ENCODE results near the gene GNB2.
A peak's percentile ranks its signal among the peaks of the same experiment; 100 is the strongest.
"Not testable (repeated sequence)": the region's sequence is repeated elsewhere in the genome, so short reads cannot be mapped to it uniquely, and the experiment has no call there.

Gene GNB2

DNA sequence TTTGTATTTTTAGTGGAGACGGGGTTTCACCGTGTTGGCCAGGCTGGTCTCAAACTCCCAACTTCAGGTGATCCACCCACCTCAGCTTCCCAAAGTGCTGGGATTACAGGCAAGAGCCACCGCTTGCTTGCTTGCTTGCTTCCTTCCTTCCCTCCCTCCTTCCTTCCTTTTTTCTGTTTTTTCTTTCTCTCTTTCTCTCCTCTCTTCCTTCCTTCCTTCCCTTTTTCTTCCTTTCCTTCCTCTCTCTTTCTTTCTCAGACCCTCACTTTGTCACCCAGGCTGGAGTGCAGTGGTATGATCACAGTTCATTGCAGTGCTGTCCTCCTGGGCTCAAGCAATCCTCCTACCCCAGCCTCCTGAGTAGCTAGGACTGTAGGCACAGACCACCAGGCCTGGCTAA lies 27.5 kb downstream of the GNB2 start:
- DNase-seq, result not testable (repeated sequence)

DNA sequence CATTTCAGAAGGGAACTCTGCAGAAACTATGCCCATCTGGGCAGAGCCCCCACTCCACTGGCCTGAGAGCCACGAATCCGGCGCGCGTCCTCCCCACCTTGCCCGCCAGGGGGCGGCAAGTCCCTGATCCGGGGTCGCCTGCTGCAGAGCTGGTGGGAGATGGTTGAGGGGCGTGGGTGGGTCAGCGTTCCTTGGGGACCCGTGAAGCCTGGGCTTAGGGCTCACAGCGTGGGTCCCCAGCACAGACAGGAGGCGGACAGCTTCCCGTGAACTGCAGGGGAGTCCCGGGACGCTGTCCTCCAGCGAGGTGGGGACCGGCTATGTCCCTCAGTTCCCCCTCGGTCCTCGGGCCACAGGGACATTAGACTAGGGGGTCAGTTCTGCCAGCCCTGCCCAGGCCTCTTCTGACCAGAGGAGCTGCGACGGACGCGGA lies 31.8 kb downstream of the GNB2 start:
- peak; percentile 70 for DNase-seq

DNA sequence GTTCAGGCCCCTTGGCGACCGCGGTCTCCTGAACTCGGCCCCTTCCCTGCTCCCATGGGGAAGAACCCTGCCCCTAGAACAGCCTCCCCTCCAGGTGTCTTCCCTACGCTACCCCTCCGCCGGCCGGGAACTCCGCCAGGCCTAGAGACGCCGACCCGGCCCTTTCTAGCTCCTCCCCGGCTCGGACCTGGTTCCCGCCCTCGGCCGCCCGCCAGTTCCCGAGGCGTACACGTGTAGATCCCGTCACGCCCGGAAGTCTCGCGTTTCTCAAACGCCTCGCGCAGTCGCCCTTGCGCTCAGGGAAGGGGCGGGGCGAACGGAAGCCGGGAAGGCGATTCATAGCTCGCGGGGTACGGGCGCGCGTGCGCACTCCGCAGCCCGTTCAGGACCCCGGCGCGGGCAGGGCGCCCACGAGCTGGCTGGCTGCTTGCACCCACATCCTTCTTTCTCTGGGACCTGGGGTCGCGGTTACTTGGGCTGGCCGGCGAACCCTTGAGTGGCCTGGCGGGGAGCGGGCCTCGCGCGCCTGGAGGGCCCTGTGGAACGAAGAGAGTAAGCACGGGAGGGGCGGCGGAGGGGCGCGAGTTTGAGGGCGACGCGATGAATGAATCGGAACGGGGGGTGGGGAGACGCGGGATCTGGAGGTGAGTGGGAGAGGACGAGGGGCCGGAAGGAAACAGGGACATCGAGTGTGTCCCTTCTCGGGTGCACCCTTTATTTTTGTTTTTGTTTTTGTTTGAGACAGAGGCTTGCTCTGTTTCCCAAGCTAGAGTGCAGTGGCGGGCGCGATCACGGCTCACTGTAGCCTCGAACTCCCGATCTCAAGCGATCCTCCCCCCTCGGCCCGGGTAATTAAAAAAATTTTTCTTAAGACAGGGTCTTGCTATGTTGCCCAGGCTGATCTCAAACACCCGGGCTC lies 32.5 kb downstream of the GNB2 start, which contains the start of gene POP7:
Gene POP7 (plus strand): TSS at position 369 of the 919 bp plus-strand sequence. CDS start 710 bp downstream, outside the sequence.
- peak; percentile 98 for DNase-seq

GRCh38 chr7:100706672-100707311 lies 33.3 kb downstream of the GNB2 start:
- no peak for DNase-seq

DNA sequence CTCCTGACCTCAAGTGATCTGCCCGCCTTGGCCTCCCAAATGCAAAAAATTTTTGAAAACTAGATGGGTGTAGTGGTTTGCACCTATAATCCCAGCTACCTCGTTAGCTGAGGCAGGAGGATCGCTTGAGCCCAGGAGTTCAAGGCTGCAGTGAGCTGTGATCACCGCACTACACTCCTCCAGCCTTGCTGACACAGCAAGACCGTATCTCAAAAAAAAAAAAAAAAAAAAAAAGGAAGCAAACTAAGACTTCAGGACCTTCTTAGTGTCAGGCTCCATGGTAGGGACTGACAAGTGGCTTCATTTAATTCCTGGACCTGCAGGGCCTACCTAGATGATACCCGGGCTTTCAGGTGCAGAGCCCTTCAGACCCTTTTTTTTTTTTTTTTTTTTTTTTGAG lies 34.9 kb downstream of the GNB2 start:
- DNase-seq, result no peak

DNA sequence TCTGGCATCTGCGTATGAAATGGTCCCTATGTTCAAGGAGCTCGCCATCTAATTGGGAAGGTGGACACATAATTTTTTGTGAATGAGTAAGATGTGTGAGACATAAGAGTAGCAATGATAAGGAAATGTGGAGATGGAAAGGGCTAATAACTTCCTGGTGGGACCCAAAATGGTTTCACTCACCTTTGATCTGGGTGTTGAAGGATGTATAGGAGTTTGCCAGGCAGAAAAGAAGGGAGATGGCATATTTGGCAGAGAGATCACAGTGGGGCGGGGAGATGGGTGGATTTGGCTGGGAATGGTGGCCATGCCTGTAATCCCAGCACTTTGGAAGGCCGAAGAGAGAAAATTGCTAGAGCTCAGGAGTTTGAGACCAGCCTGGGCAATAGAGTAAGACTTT lies 36.9 kb downstream of the GNB2 start:
- no peak for DNase-seq

DNA sequence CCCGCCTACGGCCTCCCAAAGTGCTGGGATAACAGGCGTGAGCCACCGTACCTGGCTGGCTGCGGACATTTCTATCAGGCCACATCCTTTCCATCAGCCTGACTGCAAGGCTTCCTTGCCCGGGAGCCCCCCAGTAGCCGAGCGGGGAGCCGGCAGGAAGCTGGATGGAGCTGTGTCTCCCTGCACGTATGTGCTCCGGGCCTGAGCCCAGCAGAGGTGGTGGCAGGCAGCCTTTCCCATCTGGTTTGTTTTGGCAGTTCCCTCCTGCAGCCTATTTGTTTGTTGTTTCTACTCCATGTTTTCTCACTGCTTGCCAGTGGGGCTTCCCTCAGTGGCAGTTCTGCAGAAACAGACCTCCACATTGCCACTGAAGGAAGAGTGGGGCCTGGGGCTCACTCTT lies 37.8 kb downstream of the GNB2 start:
- no peak for DNase-seq

DNA sequence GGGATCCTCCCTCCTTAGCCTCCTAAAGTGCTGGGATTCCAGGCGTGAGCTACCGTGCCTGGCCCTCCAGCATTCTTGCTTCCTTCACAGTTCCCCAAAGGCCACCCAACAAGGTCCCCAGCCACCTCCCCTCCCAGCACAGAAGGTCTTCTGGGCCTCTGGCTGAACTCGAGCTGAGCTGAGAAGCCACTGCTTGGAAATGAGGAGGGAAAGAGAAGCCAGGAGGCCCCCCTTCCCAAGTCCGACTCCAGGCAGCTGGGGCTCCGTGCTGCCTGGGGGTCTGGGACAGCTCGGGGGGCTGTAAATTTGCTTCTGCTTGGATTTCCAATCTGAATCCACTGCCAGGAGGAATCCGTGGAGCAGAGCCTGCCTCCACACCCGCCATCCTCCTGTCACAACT lies 41.2 kb downstream of the GNB2 start:
- DNase-seq, result no peak

- DNase-seq, result not testable (repeated sequence)
Observed at GRCh38 chr7:100717073-100717472, 43.5 kb downstream of the GNB2 start.

- no peak for DNase-seq
Observed at GRCh38 chr7:100719523-100720278, 46.2 kb downstream of the GNB2 start.

GRCh38 chr7:100720279-100720670 lies 46.7 kb downstream of the GNB2 start, which contains the start of gene EPO:
Gene EPO (plus strand): TSS chr7:100720468. CDS start chr7:100720981, 513 bp downstream.
- DNase-seq, result no peak

- no peak for DNase-seq
Observed at GRCh38 chr7:100720671-100721504, 47.3 kb downstream of the GNB2 start.

GRCh38 chr7:100721505-100721812 lies 47.9 kb downstream of the GNB2 start:
- no peak for DNase-seq

DNA sequence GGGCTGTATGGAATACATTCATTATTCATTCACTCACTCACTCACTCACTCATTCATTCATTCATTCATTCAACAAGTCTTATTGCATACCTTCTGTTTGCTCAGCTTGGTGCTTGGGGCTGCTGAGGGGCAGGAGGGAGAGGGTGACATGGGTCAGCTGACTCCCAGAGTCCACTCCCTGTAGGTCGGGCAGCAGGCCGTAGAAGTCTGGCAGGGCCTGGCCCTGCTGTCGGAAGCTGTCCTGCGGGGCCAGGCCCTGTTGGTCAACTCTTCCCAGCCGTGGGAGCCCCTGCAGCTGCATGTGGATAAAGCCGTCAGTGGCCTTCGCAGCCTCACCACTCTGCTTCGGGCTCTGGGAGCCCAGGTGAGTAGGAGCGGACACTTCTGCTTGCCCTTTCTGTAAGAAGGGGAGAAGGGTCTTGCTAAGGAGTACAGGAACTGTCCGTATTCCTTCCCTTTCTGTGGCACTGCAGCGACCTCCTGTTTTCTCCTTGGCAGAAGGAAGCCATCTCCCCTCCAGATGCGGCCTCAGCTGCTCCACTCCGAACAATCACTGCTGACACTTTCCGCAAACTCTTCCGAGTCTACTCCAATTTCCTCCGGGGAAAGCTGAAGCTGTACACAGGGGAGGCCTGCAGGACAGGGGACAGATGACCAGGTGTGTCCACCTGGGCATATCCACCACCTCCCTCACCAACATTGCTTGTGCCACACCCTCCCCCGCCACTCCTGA lies 49.1 kb downstream of the GNB2 start:
- no peak for DNase-seq

- DNase-seq, result no peak
Observed at GRCh38 chr7:100723732-100724275, 50.3 kb downstream of the GNB2 start.

DNA sequence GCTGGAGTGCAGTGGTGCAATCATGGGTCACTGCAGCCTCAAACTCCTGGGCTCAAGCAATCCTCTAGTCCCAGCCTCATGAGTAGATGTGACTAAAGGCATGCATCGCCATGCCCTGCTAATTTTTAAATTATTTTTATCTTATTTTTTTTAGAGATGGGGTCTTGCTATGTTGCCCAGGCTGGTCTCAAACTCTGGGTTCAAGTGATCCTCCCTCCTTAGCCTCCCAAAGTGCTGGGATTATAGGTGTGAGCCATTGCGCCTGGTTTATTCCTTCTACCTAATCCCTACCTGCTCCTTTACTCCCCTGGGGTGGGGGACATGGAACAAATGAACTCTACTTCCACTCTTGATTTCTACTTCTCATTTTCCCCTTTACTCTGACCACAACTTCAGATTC lies 50.8 kb downstream of the GNB2 start:
- not testable (repeated sequence) for DNase-seq

- no peak for DNase-seq
Observed at GRCh38 chr7:100726996-100727761, 53.6 kb downstream of the GNB2 start.

- no peak for DNase-seq
Observed at GRCh38 chr7:100728196-100728595, 54.7 kb downstream of the GNB2 start.
